HepG2 (cell line): Measurements from ENCODE around the gene EXOC7. TPM values are rescaled to one million over a fixed set of nuclear protein-coding genes. Genes with fewer than 3 reads are reported as not detected.

Experiments used
- ATAC-seq: fragments of 200-7000 bp; cut with Tn5 transposase; 3 replicates; pipeline ENCODE4 v1.9.1; 2020; ENCODE audit warnings: mild to moderate bottlenecking, moderate library complexity
- BruUV-seq: library from RNA; stranded (reverse); fragments of 400-500 nt; replicated peaks from 2 replicates; lab custom pipeline; 2021; lab: Mats Ljungman, UMichigan
- CTCF ChIA-PET: fragments of 300-600 bp; formaldehyde crosslinking; extraction: SDS; loops from one replicate; lab custom pipeline; 2021; ENCODE audit warnings: low total read pairs, inconsistent platforms, low intra/inter-chr PET ratio; lab: Yijun Ruan, JAX
- POLR2A ChIA-PET: fragments of 350-600 bp; sonication (Branson Sonifier 250); formaldehyde crosslinking; loops from one replicate; lab custom pipeline; 2020; ENCODE audit warnings: antibody characterized with exemption, inconsistent platforms; lab: Yijun Ruan, JAX
- DNase-seq: peaks from one replicate; pipeline ENCODE4 v3.0.0-alpha.2; 2015; ENCODE audit warnings: low spot score
- FAIRE-seq: peaks from 3 replicates; lab custom pipeline; 2011; peaks lifted over from hg19 to GRCh38; lab: Jason Lieb, UNC
- H2AFZ ChIP-seq: one replicate; pipeline ENCODE4 v1.6.1; 2011; ENCODE audit warnings: low read length, inconsistent platforms
- H3K27ac ChIP-seq: fragments of 300-600 bp; 3 replicates; pipeline ENCODE4 v1.8.0; 2011; ENCODE audit warnings: mixed run types, mild to moderate bottlenecking, mixed read lengths, low read length, inconsistent platforms; ENCODE audit not compliant: insufficient read depth; ENCODE audit errors: extremely low read length
- H3K27me3 ChIP-seq, 2 experiments: fragments of 200-600 bp in 1 of 2; 2 replicates in 1 of 2; 3 replicates in 1 of 2; pipeline versions ENCODE4 v1.6.0 to v1.8.0; 2011; ENCODE audit warnings: low read length in 2 of 2, mild to moderate bottlenecking in 2 of 2, moderate library complexity in 2 of 2, inconsistent platforms in 1 of 2; ENCODE audit not compliant: insufficient read depth in 2 of 2, control insufficient read depth in 1 of 2
- H3K36me3 ChIP-seq, 2 experiments: fragments of 200-600 bp in 1 of 2; replicated peaks in 1 of 2; 2 replicates in 1 of 2; 3 replicates in 1 of 2; pipeline versions ENCODE4 v1.5.1 to v1.8.0; 2011; ENCODE audit warnings: low read length in 2 of 2, inconsistent platforms in 1 of 2; ENCODE audit not compliant: insufficient read depth in 2 of 2, control insufficient read depth in 1 of 2
- H3K4me1 ChIP-seq: 2 replicates; pipeline ENCODE4 v1.5.1; 2012; ENCODE audit warnings: low read length, inconsistent platforms; ENCODE audit not compliant: insufficient read depth
- H3K4me2 ChIP-seq: 2 replicates; pipeline ENCODE4 v1.6.0; 2011; ENCODE audit warnings: low read depth, low read length, inconsistent platforms
- H3K4me3 ChIP-seq, 3 experiments: fragments of 200-600 bp in 1 of 3; sonication (generic), shearing (Covaris generic) in 1 of 3; replicated peaks in 1 of 3; 2 replicates each; pipeline ENCODE4 v1.5.1; 2011 to 2016; ENCODE audit warnings: low read length in 3 of 3, inconsistent platforms in 2 of 3, low read depth in 2 of 3, mild to moderate bottlenecking in 2 of 3, control low read depth in 1 of 3, mixed read lengths in 1 of 3; ENCODE audit not compliant: insufficient read depth in 1 of 3
- H3K79me2 ChIP-seq: one replicate; pipeline ENCODE4 v1.6.1; 2011; ENCODE audit warnings: low read length, inconsistent platforms; ENCODE audit not compliant: insufficient read depth
- H3K9ac ChIP-seq: 2 replicates; pipeline ENCODE4 v1.6.0; 2011; ENCODE audit warnings: mild to moderate bottlenecking, low read depth, low read length, inconsistent platforms; ENCODE audit not compliant: insufficient read depth
- H3K9me3 ChIP-seq: 2 replicates; pipeline ENCODE4 v1.5.1; 2012; ENCODE audit warnings: mild to moderate bottlenecking, low read length
- H4K20me1 ChIP-seq: 2 replicates; pipeline ENCODE4 v1.6.0; 2011; ENCODE audit warnings: inconsistent platforms, mild to moderate bottlenecking, low read length, moderate library complexity; ENCODE audit not compliant: insufficient read depth
- CC2D1A ChIP-seq: sonication (generic); formaldehyde crosslinking; IDR thresholded peaks from 2 replicates; pipeline ENCODE4 v1.8.1; 2023; ENCODE audit warnings: mild to moderate bottlenecking, missing genetic modification reagents
- FOSL1 ChIP-seq: sonication (generic); formaldehyde crosslinking; IDR thresholded peaks from 2 replicates; pipeline ENCODE4 v1.9.0; 2021; ENCODE audit warnings: missing genetic modification reagents, borderline replicate concordance
- NKX3-1 ChIP-seq: sonication (generic); formaldehyde crosslinking; IDR thresholded peaks from 2 replicates; pipeline ENCODE4 v1.5.0; 2020; ENCODE audit warnings: missing genetic modification reagents
- SAP130 ChIP-seq: IDR thresholded peaks from 2 replicates; pipeline ENCODE4 v1.6.1; 2016; ENCODE audit warnings: low read depth
- STAG1 ChIP-seq: sonication (generic); formaldehyde crosslinking; IDR thresholded peaks from 2 replicates; pipeline ENCODE4 v1.4.0; 2020; ENCODE audit warnings: missing genetic modification reagents
- ZBTB42 ChIP-seq: sonication (generic); formaldehyde crosslinking; IDR thresholded peaks from 2 replicates; pipeline ENCODE4 v1.5.0; 2020; ENCODE audit warnings: mild to moderate bottlenecking, missing genetic modification reagents
- ZNF263 ChIP-seq: sonication (generic); formaldehyde crosslinking; IDR thresholded peaks from 2 replicates; pipeline ENCODE4 v1.4.0; 2020; ENCODE audit warnings: missing genetic modification reagents
- WGBS: methylation state at CpG from one replicate; pipeline ENCODE4 v1.1.6; 2017; ENCODE audit warnings: low lambda C conversion rate; 5-methylcytosine and 5-hydroxymethylcytosine counted together
- in situ Hi-C: cut with HindIII; loops from 2 replicates; pipeline ENCODE4 v1.10.0; 2017; ENCODE audit warnings: low pct_unique_long_range_greater_than_20kb; ENCODE audit not compliant: extremely low pct_ligation_motif_present
- intact Hi-C: fragments of 100-400 bp; cut with micrococcal nuclease; formaldehyde crosslinking; loops from one replicate; pipeline ENCODE4 v1.10.0; 2022; ENCODE audit not compliant: unreplicated experiment
- polyA plus RNA-seq, 8 experiments: library from polyadenylated mRNA; depleted of rRNA in 3 of 8; stranded (reverse) in 7 of 8; unstranded in 1 of 8; fragments of >200 nt; fragmentation: Illumina TruSeq in 4 of 8; extraction: Trizol in 4 of 8; gene quantifications; 2 replicates each; pipeline versions ENCODE4 v1.2.1 to v1.2.3, GENCODE V29; 2011 to 2016; ENCODE audit warnings: low read depth in 4 of 8, missing spikeins in 1 of 8, mixed read lengths in 1 of 8; ENCODE audit not compliant: insufficient read depth in 1 of 8
- total RNA-seq, 5 experiments: library from RNA; depleted of rRNA; stranded (reverse); fragments of >200 nt; fragmentation: Illumina TruSeq; extraction: Trizol; gene quantifications; 2 replicates each; pipeline ENCODE4 v1.2.3, GENCODE V29; 2016; ENCODE audit warnings: low read depth in 1 of 5
- TF ChIP-seq, protein P1 (sequence below), 2 experiments: IDR thresholded peaks; 2 replicates each; pipeline ENCODE4 v1.6.1; 2011 to 2012; ENCODE audit warnings: low read length in 2 of 2, borderline replicate concordance in 1 of 2, low read depth in 1 of 2, mild to moderate bottlenecking in 1 of 2, moderate library complexity in 1 of 2
- TF ChIP-seq, protein P2 (sequence below): sonication (generic); formaldehyde crosslinking; IDR thresholded peaks from 2 replicates; pipeline ENCODE4 v1.5.0; 2020; ENCODE audit warnings: mild to moderate bottlenecking, missing genetic modification reagents, moderate library complexity

The EXOC7 gene
- total and polyA plus RNA-seq, 2 of the 13 experiments (the other 11 are each of a cell fraction or from before 2014, with no cell fraction given): 86.9 to 116 TPM

- in situ Hi-C loops: no loop called here
- no peaks in the 10 kb centered on the region for H4K20me1 ChIP-seq
- no peaks in the 10 kb centered on the region for H3K4me1 ChIP-seq
- no peak for TF ChIP-seq FOSL1 (CRISPR knock-in tag)
- TF ChIP-seq ZNF263 (CRISPR knock-in tag): peak; percentile 25; the same call in 1 of the 2 replicates
- no peak for TF ChIP-seq CC2D1A
- H3K36me3 ChIP-seq: no peaks in the 10 kb centered on the region; a peak in 1 of 5 replicates
- CTCF ChIA-PET: no interaction called here
- H3K9me3 ChIP-seq: no peaks in the 10 kb centered on the region
- H3K27ac ChIP-seq: no peak overlapping the region
- H3K27me3 ChIP-seq: no peaks in the 10 kb centered on the region
- ATAC-seq (no peak), DNase-seq (no peak), FAIRE-seq (no peak)
- H3K79me2 ChIP-seq: no peaks in the 10 kb centered on the region
- intact Hi-C loops: no loop called here
- BruUV-seq: no TSS peak
- H2AFZ ChIP-seq: no peak overlapping the region
- 59% methylated on average over 2 of the region's 2 CpGs for WGBS
- no peak overlapping the region for H3K9ac ChIP-seq
- no peak overlapping the region for H3K4me2 ChIP-seq
- POLR2A ChIA-PET: no interaction called here
- no peak overlapping the region for H3K4me3 ChIP-seq
These were observed 8.4 kb upstream of the EXOC7 start for GRCh38 chr17:76111956-76112355.

DNA sequence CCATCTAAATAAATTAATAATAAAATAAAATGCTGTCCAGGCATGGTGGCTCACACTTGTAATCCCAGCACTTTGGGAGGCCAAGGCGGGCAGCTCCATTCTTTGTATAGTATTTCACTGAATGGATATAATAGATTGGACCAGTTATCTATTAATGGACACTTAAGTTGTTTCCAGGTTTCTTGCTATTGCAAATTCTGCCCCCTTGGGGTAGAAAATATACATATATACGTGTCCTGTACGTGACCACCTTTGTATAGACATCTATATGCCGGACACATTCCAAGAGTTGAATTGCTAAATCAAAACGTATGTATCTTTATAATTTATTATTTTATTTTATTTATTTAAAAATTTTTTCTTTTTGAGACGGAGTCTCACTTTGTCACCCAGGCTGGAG is 3.9 kb upstream of the EXOC7 start:
- CTCF ChIA-PET: no interaction called here
- H3K9ac ChIP-seq: no peak overlapping the region
- TF ChIP-seq STAG1 (peak; percentile 15; the same call in 1 of the 2 replicates), ZBTB42 (CRISPR knock-in tag) (no peak), NKX3-1 (CRISPR knock-in tag) (no peak), SAP130 (CRISPR knock-in tag) (no peak)
- TF ChIP-seq, protein P1, sequence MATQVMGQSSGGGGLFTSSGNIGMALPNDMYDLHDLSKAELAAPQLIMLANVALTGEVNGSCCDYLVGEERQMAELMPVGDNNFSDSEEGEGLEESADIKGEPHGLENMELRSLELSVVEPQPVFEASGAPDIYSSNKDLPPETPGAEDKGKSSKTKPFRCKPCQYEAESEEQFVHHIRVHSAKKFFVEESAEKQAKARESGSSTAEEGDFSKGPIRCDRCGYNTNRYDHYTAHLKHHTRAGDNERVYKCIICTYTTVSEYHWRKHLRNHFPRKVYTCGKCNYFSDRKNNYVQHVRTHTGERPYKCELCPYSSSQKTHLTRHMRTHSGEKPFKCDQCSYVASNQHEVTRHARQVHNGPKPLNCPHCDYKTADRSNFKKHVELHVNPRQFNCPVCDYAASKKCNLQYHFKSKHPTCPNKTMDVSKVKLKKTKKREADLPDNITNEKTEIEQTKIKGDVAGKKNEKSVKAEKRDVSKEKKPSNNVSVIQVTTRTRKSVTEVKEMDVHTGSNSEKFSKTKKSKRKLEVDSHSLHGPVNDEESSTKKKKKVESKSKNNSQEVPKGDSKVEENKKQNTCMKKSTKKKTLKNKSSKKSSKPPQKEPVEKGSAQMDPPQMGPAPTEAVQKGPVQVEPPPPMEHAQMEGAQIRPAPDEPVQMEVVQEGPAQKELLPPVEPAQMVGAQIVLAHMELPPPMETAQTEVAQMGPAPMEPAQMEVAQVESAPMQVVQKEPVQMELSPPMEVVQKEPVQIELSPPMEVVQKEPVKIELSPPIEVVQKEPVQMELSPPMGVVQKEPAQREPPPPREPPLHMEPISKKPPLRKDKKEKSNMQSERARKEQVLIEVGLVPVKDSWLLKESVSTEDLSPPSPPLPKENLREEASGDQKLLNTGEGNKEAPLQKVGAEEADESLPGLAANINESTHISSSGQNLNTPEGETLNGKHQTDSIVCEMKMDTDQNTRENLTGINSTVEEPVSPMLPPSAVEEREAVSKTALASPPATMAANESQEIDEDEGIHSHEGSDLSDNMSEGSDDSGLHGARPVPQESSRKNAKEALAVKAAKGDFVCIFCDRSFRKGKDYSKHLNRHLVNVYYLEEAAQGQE (IDR thresholded peaks at IDR 0.05; ENCODE audit: borderline replicate concordance in 1 of 2, low read depth in 1 of 2, low read length in 2 of 2): no peak
- TF ChIP-seq, protein P2, sequence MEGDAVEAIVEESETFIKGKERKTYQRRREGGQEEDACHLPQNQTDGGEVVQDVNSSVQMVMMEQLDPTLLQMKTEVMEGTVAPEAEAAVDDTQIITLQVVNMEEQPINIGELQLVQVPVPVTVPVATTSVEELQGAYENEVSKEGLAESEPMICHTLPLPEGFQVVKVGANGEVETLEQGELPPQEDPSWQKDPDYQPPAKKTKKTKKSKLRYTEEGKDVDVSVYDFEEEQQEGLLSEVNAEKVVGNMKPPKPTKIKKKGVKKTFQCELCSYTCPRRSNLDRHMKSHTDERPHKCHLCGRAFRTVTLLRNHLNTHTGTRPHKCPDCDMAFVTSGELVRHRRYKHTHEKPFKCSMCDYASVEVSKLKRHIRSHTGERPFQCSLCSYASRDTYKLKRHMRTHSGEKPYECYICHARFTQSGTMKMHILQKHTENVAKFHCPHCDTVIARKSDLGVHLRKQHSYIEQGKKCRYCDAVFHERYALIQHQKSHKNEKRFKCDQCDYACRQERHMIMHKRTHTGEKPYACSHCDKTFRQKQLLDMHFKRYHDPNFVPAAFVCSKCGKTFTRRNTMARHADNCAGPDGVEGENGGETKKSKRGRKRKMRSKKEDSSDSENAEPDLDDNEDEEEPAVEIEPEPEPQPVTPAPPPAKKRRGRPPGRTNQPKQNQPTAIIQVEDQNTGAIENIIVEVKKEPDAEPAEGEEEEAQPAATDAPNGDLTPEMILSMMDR (CRISPR knock-in tag): peak; percentile 35

More for the DNA sequence above, 3.9 kb upstream of the EXOC7 start:
- DNase-seq (peak; percentile 58), FAIRE-seq (no peak), ATAC-seq (no peak)
- no peak overlapping the region for H2AFZ ChIP-seq
- WGBS: 35% methylated on average over 6 of the region's 6 CpGs
- H3K4me3 ChIP-seq: no peak overlapping the region
- peaks cover 35% of the 10 kb centered on the region for H3K4me1 ChIP-seq
- BruUV-seq: no TSS peak
- no peak overlapping the region for H3K4me2 ChIP-seq
- H4K20me1 ChIP-seq: no peaks in the 10 kb centered on the region
- no peak overlapping the region for H3K27ac ChIP-seq
- peaks cover 8% of the 10 kb centered on the region for H3K79me2 ChIP-seq
- no peaks in the 10 kb centered on the region for H3K36me3 ChIP-seq
- intact Hi-C loops (no loop called here), in situ Hi-C loops (no loop called here)
- no peaks in the 10 kb centered on the region for H3K9me3 ChIP-seq
- POLR2A ChIA-PET: interaction anchor here (1.5 kb wide), 1 partner anchor 36 kb away, joined by 3 read pairs; the partner anchor contains the start of gene SRP68
- H3K27me3 ChIP-seq: no peaks in the 10 kb centered on the region; a peak in 1 of 5 replicates
